Measurements from ENCODE around the gene RASSF3.

DNA sequence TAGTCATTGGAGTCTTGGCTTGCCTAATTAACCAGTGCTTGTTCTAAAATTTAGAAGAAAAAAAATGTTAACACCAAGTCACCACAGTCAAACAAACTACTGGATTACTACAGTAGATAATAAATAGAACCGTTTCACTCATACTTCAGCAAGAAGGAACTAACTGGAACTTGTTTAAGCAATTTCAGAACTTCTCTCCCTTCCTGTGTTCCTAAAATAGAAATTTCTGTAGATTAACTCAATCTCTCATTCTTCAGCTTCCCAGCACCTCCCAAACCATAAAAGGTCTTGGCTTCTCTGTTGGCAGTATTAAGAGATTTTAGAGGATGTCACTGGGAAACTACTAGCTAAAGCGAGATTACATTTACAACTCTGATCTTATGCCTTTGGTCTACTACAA lies 130.4 kb downstream of the RASSF3 start:
- TF ChIP-seq, protein P1, sequence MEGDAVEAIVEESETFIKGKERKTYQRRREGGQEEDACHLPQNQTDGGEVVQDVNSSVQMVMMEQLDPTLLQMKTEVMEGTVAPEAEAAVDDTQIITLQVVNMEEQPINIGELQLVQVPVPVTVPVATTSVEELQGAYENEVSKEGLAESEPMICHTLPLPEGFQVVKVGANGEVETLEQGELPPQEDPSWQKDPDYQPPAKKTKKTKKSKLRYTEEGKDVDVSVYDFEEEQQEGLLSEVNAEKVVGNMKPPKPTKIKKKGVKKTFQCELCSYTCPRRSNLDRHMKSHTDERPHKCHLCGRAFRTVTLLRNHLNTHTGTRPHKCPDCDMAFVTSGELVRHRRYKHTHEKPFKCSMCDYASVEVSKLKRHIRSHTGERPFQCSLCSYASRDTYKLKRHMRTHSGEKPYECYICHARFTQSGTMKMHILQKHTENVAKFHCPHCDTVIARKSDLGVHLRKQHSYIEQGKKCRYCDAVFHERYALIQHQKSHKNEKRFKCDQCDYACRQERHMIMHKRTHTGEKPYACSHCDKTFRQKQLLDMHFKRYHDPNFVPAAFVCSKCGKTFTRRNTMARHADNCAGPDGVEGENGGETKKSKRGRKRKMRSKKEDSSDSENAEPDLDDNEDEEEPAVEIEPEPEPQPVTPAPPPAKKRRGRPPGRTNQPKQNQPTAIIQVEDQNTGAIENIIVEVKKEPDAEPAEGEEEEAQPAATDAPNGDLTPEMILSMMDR (IDR thresholded peaks at IDR 0.05 in 4 of 5, conservative IDR thresholded peaks at IDR 0.05 in 1 of 5) = no peak
- no peak for TF ChIP-seq POLR2A (IDR thresholded peaks at IDR 0.05)
